SK-N-DZ (cell line): ENCODE results near the gene NPB.
"Not testable (repeated sequence)": the region's sequence is repeated elsewhere in the genome, so short reads cannot be mapped to it uniquely, and the experiment has no call there.

Experiments used
- DNase-seq: peaks from one replicate; pipeline ENCODE4 v3.0.0-alpha.2; 2015; ENCODE audit warnings: low spot score

Gene NPB

DNA sequence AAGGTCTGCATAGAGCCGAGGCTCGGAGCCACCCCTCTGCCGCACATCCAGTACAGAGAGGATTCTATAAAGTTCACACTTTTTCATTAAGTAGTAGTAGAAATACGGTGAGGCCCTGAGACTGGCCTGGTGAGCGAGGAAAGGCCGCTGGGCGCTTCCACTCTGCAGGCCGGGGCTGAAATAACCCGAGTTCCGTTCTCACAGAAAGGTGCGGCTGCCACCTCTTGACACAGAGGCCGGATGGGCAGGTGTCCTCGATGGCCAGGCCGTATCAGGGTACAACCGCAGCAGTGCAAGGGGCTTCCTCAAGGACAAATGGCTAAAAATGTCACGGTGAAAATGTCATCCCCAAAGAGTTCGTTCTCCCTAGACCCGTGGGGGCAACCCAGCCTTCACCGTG, 9.9 kb downstream of the NPB start:
- DNase-seq: no peak

DNA sequence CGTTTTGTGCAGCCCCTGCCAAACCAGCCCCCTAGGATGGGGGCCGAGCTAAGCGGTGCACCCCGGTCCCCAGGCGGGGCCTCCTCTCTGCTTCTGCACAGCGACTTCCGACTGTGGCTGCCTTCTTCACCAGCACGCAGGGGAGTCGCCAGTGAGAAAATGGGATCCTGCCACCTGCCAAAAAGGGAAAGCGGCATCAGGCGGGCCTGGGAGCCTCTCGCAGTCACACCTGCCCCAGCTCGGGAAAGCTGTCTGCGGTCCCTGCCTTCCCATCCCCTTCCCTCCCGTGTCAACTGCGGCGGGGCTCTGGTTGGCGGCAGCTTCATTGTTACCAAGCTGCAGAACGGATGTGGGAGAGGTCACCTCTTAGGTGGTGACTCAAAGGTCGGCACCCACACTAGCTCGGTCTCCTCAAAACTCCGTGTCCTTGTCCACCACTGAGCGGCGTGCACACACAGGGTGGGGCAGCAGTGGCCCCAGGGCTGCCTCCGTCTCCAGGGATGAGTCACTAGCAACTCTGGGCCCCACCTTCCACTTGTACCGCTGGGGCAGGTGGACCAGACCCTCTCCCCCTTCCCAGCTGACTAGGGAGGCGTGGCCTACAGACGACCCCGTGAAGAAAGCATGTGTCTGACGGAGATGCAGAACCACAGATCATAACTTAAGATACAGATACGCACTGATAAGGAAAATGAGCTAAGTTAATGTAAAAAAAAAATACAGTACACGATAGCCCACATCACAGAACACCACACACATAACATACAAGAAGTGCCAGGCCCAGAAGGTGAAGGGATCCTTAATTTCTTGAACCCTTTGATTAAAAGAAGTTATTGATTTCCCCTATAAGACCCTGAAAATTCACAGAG, 10.6 kb downstream of the NPB start:
- DNase-seq: no peak

DNA sequence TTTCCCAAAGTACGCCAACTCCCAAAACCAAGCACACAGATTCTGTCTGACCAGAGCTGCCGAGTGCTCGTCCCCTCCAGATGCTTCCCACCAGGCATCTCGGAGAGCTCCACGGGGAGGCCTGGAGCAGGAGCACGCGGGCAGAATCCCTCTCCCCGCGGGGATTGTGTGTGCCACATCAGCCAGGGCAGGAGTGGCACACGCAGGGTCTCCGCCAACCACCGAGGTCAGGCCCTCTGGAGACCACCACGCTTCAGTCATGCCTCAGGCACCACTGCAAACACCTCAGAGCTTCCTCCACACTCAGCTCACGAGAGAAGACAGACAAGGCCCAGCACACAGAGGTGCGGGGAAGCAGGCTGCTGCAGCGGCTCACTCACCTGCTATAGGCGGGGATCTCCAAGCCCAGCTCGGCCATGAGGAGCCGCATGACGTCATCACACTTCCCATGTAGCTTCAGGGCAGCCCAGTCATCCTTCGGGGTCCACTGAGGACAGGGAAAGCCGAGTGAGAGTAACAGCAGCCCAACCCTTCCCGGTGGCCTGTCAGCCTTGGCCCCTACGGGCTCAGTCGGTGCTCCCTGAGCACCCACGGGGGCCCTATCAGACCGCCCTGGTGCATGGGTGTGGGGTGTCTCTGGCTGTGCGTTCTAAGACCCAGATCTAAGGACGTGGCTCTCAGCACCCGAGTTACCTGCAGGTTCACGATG, 11.5 kb downstream of the NPB start:
- DNase-seq: no peak

DNA sequence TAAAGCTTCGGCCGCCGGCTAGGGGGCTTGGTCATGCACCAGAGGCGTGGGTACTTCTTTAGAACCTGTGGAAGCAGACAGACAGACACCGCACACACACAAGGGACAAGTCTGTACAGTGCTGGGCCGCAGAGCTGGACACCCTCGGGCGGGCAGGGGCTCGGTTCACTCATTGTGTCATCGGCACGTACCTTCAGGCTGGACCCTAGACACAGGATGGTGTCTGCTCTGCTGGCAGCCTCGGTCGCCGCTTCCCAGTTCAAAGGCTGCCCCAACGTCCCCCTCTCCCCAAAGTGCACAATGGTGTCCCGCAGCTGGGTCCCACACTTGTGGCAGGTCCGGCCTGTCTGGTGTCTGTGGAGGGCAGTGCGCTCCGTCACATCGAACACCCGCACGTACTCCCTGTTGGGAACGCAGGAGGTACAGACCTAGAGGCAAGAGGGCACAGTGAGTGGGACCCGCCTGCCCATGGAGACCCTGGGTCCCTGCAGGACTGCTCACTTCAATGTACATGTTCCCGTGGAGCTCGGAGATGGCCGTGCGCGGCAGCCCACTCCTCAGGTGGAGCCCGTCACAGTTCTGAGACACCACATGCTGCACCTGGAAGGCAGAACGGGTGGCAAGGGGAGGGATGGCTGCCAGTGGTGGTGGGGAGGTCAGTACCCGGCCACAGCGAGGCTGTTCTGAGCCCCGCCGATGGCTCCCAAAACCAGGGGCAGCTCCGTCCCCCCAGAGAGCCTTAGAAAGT, 12.2 kb downstream of the NPB start:
- DNase-seq: no peak

DNA sequence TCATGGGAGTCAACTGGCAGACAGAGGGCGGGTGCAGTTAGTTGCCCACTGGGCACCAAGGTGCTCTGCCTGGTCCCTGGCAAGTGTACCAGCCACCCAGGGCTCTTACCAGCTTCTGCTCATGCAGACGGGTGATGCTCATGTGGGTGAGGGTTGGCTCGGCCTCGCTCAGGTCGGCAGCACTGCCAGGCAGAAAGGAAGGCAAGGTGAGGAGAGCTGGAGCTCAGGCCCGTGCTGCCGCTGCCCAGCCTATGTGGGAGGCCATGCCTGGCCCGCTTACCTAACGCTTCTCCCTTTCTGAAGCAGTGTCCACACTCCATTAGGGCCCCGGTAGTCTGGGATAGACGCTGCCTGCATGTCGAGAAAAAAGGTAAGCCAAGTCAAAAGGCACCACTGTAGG, 13.3 kb downstream of the NPB start:
- DNase-seq: no peak

DNA sequence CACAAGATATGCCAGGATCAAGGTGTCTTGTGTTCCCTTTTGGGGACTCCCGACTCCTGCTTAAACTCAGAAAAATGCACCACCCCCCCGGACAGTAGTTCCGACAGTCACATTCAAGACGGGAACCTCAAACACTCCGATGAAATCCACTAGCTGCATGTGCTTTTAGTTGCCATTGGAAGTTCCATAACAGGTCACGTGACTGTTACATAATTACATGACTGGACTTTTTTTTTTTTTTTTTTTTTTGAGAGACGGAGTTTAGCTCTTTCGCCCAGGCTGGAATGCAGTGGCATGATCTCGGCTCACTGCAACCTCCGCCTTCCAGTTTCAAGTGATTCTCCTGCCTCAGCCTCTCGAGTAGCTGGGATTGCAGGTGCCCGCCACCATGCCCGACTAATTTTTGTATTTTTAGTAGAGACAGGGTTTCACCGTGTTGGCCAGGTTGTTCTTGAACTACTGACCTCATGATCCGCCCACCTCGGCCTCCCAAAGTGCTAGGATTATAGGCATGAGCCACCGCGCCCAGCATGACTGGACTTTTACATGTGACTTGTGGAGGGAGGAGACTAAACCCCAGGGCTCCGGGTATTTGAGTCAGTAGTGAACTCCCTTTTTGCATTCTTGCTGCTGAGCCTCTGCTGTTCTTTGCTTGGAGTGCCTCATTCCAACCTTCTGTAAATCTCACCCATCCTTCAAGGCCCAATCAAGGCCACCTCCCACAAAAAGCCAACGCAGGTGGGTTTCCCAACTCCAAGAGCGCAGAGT, 14.4 kb downstream of the NPB start:
- no peak for DNase-seq

DNA sequence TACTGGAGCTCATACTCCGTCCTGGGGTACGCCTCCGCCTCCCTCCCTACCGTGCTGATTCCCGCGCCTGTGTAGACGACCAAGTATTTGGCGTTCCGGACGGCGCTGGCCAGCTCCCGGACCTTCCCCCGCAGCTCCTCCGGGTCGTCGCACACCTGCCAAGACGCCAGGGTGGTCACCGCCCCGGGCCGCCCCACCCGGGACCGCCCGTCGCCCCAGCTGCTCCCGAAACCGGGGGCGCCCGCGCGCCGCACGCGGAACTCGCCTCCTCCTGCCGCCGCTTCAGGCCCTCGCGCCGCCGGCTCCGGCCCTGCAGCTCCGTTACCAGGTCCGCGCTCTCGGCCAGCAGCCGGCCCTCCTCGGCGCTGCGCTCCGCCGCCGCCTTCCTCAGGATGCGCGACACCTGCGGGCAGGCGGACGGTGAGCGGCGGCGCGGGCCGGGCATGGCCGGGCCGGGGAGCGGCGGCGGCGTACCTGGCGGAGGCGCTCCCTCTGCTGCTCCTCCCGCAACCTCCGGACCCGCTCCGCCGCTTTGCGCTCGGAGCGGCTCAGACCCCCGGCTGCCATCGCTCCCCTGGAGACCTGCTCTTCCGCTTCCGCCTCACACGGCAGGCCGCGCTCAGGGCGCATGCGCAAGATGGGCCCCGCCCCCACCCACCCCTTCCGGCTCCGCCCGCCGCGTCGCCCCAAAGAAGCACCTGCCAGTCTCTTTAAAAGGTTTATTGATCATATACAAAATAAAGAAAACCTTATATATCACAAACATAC, 15.7 kb downstream of the NPB start, which contains the start of gene SIRT7:
TSS of gene SIRT7 (minus strand) at position 612 of the 768 bp plus-strand sequence. CDS start at position 567, 45 bp downstream.
- DNase-seq: peak; percentile 81

DNA sequence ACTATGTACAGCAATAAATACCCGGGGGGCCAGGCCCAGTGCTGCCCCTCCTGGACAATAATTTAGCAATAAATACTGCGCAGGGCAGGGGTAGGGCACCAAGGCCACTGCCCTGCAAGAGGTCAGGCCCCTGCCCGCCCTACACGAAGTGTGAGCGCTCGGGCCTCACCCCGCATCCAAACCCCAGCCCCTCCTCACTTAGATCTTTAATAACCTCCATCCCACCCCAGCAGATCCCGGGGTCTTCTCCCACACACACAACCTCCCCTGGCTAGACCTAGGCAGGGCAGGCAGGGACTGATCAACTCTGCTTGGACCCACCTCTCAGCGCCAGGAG, 16.3 kb downstream of the NPB start:
- not testable (repeated sequence) for DNase-seq

DNA sequence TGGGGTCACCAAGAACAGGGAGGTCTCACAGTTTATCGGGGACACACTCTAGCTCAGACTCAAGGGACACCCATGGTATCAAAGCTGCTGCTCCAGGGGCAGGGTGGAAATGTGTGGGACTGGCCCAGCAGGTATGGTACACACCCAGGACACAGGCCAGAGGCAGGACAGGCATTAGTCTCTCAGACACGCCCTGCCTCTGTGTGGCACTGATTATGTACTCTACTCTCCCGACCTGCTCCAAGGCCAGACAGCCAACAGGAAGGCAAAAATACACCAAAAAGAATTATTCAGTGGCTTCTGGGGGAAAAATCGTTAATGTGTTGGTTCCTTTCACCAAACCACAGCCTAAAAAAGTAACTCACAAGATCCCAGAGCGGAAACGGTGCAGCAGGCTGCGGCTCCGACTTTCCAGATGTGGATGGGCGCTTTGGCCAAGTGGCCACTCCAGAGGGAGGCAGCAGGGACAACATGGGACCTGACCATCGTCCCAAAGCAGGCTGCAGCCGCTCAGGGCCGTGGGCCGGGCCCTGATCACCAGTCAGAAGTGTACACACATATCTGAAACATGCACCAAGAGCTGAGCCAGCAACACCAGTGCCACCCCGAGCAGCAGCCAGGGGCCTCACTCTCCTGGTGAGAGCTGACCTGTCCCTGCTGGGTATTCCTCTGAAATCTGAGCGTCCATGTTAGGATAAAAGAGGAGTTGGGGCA, 17.0 kb downstream of the NPB start:
- no peak for DNase-seq

DNA sequence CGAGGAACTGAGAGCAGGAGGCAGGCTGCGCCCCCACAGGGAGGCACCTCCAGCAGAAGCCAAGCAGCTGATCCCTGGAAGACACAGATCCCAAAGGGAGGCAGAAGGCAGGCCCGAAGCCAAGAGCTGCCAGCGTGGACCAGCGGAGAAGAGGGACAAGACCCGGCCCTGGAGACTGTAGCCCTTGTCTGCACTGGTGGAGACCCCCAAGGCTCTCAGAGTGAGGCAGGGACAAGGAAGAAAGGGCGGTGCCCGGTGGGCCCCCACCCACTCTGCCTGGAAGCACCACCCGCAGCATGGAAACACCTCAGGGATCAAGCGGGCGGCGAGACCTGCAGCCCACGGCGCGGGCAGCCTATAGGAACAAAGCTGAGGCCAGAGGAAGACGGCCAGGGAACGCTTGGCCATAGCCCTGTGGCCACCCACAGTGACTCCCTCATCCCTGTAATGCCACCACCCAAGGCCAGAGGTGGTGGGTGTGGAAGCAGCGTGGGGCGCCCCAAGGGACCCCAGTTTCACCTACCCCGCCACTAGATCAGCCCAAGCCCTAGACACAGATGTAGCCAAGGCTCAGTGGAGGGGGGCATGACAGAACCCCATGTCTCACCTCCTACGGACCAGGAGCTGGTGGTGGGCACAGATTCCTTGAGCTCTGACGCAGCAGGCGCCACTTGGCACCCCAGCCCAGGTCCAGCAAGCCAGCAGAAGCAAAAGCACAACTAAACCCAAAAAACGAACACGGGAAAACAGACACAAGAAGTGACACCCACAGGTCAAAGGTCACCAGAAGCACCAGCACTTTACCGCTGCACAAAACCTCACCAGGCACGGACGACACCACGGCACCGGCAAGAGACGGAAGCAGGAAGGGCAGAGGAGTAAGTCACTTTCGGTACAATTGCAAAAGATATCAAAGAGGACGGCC, 18.8 kb downstream of the NPB start:
- no peak for DNase-seq

DNA sequence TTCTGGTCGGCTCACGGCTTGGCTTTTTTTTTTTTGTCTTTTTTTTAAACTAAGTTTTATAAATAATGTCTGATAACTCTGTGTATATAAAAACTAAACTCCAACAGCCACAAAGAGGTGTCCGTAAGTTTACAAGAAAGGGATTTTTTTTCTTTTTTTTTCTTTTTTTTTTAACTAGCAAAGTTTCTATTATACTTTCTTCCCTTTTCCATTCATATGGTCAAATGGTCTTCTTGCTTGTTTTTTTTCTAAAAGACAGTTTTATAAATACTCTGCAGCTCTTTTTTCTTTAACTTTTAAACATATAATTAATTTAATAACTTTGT, 19.5 kb downstream of the NPB start:
- DNase-seq: no peak

DNA sequence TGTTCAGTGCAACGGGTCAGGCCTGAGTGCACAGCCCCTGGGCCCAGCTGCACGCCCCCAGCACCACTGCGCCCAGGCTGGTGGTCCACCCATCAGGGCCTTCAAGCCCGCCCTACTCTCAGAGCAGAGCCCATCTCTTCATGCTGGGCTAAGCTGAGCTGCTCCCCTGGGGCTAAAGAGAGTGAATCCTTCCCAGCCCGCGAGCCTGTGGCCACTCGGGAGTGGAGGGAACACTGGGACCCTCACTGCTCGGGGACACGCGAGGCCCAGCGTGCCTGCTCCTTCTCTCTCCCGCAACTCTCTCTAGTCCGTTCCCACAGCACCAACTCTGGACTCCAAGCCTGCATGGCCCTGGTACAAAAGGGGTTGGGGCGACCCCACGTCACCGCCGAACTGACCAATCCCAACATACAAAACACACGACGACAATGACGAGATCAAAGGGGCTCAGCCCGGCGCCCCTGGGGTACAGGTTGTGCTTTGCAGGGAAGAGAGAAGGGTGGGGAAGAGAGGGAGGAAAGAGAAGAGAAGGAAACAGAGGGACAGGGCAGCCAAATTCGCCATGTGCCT, 20.0 kb downstream of the NPB start:
- no peak for DNase-seq

DNA sequence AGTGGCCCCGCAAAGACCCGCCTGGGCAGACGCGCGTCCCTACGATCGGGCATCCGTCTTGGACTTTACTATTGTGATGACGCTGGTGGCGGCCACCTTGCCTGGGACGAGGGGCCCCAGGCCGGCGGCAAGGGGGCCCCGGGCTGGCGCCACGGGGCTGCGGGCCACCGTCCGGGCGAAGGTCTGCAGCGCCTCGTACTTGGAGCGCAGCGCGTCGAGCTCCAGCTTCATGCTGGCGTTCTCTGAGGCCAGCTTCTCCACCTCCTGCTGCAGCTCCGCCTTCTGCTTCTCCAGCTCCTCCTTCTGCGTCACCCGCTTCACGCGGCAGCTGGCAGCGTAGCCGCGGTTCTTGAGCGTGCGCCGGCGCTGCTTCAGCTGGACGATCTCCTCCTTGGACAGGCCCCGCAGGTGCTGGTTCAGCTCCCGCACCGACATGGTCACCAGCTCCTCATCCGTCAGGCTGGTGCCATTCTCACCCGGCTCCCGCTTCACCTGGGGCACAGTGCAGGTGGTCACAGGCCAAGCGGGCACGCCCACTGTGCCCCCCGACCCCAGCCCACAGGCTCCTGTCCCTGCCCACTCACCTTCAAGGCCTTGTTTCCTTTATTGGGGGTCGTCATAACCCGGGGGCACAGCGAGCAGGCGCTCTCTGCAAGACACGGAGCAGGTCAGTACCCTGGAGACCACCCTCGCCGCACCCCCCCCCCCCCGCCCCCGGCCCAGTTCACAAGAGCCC, 20.7 kb downstream of the NPB start:
- DNase-seq: no peak

DNA sequence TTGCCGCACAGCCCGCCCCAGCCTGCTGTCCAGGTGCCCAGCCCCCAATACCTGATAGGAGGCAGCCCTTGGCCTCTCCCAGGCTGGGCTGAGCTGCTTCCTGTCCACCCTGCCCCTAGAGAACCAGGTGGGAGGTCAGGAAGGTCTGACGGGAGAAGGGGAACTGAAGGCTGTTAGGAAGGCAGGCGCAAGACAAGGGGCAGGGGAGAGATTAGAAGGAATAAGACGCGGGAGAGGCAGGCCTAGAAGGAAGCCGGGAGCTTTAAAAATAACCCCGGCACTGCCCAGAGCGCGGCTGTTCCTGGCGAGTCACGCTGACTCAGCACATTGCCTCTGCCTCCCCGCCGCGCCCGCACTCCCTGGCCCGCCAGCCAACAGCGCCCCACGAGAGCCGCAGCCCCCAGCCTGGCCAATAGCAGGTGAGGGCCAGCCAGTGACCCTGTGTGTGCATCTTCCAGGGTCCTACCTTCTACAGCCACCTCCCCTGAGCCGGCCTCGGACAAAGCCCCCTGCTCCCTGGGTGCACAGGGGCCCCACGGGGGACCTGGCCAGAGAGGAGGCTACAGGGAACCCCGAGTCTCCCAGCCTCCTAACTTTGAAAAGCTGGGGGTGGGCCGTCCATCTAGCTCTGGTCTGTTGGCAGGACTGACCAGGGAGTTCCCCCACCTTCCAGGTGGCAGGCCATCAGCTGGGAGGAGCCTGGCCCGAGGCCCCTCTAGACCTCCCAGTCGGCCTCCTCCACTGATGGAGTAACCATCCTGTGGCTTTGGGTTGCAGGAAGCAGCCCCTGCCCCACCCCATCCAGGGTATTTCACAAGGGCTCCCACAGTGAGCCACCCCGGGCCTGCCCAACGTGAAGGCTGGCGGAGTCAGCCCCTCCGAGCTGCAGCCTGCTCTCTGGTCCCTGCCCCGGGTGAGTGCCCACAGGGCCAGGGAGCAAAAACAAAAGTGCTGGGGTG, 21.5 kb downstream of the NPB start:
- DNase-seq: no peak

DNA sequence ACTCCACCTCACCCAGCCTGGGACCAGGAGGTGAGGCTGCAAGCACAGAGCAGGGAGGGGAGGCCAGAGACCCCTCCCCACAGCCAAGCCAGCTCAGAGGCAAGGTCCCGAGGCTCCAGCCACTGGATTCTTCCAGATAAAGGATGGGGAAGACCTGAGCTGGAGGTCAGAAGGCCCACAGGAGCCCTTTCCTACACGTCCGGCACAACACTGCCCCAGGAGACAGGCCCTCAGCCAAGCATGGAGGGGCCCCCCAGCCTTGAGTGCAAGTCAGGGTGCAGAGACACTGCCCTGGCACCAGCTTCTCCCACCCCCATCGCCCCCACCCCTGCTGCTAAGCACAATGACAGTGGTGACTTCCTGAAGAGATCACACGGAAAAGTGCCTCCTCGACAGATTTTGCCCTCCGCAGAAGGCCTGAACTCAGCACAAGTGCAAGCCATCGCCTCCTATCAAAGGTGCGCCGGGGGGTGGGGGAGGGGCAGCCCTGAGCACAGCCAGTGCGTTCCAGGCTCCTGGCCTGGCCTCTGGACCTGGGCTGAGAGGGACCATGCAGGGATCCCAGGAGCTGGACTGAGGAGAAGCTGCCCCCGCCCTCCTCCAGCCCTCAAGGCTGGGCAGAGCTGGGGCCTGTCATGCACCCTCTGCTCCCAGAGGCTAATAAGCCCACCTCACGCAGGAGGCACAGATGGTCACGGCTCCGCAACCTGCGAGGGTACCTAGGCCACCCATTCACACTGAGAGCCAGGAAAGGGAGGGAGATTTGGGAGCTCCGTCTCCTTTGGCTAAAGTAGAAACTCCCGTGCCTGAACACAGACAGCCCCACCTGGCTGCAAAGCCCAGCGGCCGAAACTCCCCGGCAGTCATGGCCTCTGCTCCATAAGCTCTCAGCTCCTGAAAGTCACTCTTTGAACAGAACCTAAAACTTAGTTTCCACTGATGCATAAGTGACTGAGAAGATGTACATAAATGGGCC, 22.8 kb downstream of the NPB start:
- no peak for DNase-seq
